Lung microvascular endothelial cell (primary cell): ENCODE data around the gene NAV3. TPM values are rescaled to one million over a fixed set of nuclear protein-coding genes. Genes with fewer than 3 reads are reported as not detected.
"Not testable (repeated sequence)": the region's sequence is repeated elsewhere in the genome, so short reads cannot be mapped to it uniquely, and the experiment has no call there.

Source experiments
- DNase-seq, 2 donors: peaks; one replicate each; pipeline versions ENCODE4 v3.0.0 to v3.0.0-alpha.2; 2010; ENCODE audit warnings: low read depth in 2 of 2
- total RNA-seq: library from RNA; depleted of rRNA; stranded (reverse); fragments of >200 nt; gene quantifications from 2 replicates; pipeline ENCODE4 v1.2.1, GENCODE V29; 2014

NAV3 gene
- total RNA-seq, 1 donor from 2014 or later: 1.2 TPM

DNA sequence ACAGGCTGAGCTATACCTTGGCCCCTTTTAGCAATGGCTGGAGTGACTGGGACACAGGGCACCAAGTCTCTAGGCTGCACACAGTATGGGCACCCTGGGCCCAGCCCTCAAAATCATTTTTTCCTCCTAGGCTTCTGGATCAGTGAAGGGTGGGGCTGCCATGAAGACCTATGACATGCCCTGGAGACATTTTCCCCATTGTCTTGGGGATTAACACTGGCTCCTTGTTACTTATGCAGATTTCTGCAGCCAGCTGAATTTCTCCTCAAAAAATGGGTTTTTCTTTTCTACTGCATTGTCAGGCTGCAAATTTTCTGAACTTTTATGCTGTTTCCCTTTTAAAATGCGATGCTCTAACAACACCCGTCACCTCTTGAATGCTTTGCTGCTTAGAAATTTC is 272.1 kb downstream of the NAV3 start:
- DNase-seq: not testable (repeated sequence)

DNA sequence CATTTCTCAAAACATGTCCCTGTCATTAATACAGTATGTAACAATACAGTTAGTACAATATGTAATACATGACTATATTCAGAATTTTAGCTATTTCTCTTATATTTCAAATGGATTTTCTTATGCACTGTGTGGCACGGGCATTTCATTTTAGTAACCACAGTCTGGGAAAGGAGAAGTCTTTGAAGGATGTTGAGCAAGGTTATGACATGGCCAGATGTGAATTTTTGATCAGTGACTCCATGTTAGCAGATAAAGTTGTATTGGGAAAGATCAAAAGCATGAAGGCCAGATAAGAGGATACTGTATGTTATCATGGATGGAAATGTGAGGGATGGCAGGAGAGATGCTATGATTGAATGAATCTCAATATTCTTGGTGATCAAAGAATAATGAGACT is 285.2 kb downstream of the NAV3 start:
- no peak for DNase-seq

DNA sequence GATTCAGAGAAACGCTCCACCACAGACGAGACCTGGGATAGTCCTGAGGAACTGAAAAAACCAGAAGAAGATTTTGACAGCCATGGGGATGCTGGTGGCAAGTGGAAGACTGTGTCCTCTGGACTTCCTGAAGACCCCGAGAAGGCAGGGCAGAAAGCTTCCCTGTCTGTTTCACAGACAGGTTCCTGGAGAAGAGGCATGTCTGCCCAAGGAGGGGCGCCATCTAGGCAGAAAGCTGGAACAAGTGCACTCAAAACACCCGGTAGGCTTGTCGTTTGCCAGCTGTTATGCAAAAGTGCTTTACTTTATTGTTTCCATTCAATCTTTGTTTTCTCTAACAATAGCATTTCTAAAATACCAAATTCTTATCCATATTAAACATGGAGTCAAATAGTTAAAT is 287.3 kb downstream of the NAV3 start:
- peak in 1 of 2 donors; percentile 10 for DNase-seq

DNA sequence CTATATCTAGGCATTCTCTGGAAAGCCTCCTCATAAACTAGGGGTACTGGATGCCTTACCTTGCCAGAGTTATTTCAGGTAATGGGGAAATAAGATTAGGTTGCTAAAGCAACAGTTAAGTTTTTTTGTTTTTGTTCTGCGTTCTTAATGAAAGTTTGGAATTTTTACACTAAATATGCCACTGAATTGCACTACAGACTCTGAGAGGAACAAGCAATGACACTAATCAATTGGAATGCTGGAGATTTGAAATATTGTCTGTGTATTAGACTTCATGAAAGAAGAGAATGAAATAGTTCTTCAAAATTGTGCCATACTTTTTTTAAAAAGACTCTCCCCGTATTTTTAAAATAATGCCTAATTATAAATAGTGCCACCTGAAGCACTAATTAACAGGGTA is 287.8 kb downstream of the NAV3 start:
- DNase-seq: no peak

DNA sequence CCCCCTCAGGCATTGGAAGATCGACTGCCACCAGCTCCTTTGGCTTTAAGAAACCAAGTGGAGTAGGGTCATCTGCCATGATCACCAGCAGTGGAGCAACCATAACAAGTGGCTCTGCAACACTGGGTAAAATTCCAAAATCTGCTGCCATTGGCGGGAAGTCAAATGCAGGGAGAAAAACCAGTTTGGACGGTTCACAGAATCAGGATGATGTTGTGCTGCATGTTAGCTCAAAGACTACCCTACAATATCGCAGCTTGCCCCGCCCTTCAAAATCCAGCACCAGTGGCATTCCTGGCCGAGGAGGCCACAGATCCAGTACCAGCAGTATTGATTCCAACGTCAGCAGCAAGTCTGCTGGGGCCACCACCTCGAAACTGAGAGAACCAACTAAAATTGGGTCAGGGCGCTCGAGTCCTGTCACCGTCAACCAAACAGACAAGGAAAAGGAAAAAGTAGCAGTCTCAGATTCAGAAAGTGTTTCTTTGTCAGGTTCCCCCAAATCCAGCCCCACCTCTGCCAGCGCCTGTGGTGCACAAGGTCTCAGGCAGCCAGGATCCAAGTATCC is 288.7 kb downstream of the NAV3 start:
- DNase-seq: no peak

DNA sequence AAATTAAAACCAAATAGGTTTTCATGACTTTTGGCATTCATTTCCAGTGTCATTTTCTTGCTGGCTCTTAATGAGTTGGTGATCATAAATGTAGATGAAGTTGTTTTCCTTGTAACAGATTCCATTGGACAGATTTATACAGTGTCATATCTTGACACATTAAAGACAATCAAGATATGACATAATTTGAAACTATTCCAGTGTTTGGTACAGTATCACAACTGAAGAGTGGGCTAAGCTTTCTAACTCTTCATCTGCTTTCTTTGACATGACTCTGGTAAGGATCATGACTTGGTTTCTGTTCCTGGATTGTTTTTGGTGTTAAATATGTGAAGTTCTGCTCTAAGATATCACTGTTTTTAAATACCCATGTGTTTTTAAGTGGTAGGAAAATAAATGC is 289.6 kb downstream of the NAV3 start:
- no peak for DNase-seq

DNA sequence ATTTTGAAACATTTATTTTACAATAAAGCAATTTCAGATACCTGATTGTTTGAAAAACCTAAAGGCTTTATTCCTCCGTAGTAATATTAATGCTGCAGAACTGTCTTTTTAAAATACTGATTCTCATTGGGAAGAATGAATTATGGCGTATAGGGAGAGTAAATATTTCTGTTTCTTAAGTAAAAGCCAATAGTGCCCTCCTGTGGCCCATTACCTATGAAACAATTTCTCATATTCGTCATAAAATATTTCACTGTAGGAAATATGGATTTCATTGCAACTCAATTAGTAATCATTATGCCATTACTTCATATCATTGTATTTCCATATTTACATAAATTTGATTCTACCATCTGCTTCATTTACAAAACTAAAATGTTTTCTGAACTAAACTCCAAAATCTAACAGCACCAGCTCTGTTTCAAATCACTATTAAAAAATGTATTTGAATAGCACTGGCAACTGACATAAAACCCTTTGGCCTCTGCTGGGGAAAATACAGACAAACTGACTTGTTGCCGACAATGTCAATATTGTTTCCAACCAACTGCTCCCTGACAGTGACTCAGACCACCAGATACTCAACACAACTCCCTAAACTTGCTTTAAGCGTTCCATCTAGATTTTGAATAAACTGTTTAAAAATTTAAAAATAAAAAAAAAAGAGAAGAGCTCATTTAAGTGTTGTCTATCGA is 290.3 kb downstream of the NAV3 start:
- DNase-seq: peak; percentile 70 to 77

DNA sequence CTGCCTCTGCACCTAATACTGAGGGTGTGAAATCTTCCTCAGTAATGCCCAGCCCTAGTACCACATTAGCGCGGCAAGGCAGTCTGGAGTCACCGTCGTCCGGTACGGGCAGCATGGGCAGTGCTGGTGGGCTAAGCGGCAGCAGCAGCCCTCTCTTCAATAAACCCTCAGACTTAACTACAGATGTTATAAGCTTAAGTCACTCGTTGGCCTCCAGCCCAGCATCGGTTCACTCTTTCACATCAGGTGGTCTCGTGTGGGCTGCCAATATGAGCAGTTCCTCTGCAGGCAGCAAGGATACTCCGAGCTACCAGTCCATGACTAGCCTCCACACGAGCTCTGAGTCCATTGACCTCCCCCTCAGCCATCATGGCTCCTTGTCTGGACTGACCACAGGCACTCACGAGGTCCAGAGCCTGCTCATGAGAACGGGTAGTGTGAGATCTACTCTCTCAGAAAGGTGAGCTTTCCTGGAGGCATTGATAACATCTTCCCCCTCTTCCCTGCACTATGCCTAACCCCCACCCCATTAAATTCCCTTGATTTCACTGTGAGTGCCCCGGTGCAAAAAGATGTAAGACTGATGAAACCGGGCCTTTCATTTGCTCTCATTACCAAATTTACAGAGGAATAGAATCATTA is 291.4 kb downstream of the NAV3 start:
- no peak for DNase-seq

DNA sequence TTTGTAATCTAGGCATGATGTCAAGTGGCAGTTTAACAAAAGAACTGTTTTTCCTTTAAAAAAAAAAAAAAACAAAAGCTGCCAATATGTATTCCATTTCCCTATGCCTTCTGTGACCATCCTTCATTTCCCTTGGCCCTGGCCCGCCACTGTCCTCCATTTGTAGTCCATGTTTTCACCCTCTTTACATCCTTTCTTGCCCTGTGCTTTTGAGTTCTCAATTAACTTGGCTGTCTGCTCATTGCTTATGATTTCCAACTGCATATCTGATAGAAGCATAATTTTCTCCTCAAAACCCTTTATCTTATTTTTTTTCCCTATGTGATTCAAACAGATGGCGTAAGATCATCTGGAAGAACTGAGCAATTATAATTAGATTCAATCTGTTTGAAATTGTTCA is 297.5 kb downstream of the NAV3 start:
- no peak for DNase-seq

DNA sequence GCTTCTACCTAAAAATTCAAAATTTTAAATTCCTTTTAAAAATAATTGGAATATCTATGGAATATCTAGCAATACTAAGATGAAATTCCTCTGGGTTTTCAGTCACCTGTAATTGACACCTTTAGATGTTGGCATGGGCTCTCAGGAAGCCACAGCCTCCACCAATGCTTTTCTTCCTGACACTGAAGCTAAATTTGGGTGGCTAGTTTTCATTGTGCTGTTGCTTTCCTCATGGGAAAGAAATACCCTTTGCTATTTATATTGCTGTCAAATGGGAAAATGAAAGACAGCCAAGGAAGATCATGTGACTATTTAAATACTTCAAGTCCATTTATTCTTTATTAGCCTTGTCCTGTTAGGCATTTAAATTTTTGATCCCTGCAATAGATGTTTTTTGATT is 313.0 kb downstream of the NAV3 start:
- no peak for DNase-seq

DNA sequence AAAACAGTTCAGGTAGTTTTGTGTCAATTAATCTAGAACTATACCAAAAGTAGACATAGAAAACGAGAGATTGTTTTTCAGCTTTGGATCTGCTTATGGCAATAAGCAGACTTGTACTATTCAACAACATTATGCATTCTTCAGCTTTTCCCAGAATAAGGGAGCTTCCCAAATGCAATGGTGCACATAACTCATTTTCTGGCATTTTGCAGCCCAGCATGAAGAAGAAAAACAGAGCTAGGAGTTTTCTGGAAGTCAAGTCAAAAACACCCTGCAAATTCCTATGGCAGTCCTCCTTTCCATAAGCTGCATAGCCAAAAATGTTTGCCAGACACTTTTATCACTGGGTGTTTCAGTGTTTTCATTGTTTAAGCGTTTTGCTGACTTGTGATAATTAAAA is 314.7 kb downstream of the NAV3 start:
- no peak for DNase-seq

DNA sequence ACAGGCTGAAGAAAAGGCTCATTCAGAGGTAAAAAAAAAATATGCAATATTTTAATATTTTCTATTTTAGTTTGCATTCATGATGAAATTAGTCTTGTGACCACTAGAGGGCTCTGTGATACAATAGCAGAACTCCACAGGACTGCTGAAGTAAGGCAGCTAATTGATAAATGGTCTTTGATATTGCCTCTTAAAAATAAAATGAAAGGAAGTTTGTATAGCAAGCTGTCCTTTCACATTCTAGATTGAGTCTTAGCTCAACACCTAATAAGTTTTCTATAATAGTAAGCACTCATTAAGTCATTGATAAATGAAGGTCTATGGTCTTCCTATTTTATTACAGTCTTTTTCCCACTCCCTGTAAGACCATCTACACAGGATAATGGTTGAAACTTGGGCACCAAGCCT is 315.7 kb downstream of the NAV3 start:
- DNase-seq: peak; percentile 64 to 70

DNA sequence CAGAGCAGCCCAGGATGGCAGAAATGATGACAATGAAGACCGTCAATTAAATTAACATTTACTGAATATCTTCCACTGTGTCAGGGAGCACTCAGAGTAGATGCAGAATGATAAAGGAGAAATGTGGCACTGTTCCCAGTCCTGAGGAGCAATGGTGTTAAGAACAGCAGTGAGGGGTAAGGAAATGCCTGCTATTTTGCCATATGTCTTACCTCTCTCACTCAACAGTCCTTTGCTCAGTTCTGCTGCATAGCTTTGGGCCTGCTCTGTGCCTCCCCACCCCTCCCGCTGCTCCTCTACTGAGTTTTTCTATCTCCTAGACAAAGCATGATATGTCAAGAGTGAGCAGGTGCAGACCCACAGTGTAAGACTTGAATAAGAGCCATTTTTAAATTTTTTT is 318.8 kb downstream of the NAV3 start:
- DNase-seq: no peak

DNA sequence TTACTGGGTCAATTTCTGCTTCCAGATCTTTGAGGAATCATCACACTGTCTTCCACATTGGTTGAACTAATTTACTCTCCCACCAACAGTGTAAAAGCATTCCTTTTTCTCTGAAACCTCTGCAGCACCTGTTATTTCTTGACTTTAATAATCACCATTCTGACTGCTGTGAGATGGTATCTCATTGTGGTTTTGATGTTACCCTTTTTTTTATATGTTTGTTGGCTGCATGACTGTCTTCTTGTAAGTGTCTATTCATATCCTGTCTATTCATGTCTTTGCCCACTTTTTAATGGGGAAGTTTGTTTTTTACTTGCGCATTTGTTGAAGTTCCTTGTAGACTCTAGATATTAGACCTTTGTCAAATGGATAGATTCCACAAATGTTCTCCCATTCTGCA is 324.9 kb downstream of the NAV3 start:
- DNase-seq: no peak

DNA sequence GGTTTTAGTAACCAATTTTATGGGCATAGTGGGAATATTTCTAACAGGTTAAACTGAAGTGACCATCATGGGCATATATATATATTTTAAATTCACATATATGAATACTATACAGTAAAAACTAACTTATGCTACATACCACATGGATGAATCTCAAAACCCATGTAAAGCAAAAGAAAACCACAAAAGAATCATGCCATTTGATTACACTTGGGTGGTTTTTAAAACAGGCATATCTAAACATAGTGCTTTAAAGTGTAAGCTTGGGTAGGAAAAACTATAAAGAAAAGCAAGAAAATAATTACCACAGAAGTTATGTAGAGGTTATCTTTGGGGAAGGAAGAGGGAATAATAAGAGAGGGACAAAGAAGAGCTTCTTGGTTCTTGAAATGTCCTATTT is 326.1 kb downstream of the NAV3 start:
- no peak for DNase-seq

DNA sequence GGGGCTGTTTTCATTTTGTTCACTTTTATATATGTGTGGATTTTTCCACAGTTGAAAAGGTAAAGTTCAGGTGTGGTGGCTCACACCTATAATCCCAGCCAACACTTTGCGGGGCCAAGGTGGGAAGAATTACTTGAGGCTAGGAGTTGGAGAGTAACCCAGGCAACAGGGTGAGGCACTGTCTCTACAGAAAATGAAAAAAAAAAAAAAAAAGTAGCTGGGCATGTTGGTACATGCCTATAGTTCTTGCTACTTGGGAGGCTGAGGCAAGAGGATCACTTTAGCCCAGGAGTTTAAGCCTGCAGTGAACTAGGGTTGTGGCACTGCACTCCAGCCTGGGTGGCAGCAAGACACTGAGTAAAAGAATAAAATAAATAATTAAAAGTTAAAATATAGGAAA is 326.5 kb downstream of the NAV3 start:
- DNase-seq: no peak

DNA sequence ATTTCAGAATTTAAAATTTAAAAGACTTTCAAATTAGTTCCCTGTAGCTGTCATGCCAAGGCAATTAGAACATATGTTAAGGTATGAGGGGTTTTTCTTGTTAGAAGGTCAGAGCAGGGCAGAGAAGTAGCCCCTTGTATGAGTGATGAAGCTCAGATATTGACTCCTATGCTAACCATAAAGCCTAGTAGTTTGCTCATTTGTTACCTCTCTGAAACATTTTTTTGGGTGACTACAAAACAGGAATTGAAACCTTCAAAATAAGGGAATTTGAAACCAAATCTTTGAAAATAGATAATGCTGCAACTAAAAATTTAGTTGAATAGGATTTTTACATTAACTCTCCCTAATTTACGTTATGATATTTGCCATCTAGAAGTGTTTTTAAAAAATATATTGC is 333.5 kb downstream of the NAV3 start:
- no peak for DNase-seq

DNA sequence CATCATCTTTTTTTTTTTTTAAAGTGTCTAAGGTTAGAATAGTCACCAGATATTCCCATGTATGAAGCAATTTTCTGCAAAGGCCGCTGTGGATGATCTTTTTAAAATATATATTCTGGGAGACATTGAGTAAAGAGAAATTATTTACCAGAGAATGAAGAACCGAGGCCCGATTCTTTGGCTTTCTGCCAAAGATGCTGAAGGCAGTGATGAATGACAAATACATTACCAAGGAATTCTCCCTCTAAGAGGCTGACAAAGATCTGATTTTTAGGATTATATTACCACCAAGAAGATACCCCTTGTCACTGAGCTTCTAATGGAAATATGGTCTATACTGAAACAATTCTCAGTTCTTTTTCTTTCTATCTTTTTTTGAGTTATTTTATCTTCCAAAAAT is 336.8 kb downstream of the NAV3 start:
- DNase-seq: peak in 1 of 2 donors; percentile 22

DNA sequence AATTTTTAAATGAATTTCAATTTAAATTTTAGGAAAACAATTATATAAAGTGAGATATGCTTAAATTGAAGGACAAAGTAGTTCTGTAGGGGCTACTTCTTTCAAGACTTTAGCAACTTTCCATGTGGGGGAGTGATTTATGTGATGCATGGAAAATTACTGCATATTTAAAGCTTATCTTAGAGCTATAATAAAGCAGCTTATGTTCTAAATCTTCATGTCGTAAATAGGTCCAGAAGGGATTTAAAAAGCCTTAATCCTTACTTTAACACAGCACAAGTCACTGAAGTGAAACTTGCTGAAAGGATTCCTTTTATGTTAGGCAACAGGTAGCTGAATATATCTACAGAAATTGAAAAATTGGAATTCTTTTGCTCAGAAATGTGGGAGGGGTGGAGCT is 340.4 kb downstream of the NAV3 start:
- no peak for DNase-seq

DNA sequence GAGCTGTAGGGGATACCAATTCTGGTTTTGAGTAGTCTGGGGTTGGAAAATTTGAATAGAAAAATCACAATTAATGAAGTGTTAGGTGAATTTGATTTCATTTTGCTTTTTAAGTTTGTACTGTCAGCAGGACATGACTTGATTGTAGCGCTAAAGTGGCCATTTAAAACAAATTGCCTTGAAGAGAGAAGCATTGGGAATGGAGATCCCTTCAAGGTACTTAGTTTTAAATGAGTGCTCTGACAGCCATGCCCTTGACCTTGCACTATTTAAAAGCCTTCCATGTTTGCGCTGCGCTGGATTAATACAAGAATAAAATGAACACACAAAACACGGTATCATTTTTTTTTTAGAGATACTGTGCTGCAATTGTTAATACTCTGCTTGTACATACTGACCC is 345.9 kb downstream of the NAV3 start:
- DNase-seq: no peak

DNA sequence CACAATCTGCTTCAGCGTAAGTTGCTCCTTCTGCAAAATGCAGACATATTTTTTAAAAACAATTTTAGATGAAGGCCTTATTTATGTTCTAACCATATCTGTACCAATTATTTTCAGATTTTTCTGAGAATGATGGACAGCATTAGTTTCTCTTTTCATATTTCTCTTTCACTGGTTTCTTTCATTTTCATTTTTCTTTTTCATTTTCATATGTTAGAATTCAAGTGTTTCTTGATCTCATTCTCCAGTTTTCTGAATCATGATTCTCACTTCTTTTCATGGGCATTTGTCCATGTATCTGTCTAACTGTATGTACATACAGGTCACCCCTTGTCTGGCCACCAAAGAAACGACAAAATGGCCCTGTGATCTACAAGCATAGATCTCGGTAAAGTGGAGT is 346.6 kb downstream of the NAV3 start:
- DNase-seq: no peak

DNA sequence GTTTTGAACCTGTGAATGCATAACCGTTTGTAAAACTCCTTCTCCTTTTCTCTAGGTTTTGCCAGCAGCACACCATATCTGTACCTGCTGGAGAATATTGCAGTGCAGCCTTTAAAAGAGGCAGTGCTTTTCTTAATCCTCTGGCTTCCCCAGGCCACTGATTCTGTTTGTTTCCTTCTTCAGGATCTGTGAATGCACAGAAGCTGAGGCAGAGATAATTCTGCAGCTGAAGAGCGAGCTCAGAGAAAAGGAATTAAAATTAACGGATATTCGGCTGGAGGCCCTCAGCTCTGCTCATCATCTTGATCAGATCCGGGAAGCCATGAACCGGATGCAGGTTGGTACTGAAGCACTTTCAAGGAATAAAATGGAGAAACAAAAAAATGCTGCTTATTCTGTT is 348.7 kb downstream of the NAV3 start:
- DNase-seq: no peak

DNA sequence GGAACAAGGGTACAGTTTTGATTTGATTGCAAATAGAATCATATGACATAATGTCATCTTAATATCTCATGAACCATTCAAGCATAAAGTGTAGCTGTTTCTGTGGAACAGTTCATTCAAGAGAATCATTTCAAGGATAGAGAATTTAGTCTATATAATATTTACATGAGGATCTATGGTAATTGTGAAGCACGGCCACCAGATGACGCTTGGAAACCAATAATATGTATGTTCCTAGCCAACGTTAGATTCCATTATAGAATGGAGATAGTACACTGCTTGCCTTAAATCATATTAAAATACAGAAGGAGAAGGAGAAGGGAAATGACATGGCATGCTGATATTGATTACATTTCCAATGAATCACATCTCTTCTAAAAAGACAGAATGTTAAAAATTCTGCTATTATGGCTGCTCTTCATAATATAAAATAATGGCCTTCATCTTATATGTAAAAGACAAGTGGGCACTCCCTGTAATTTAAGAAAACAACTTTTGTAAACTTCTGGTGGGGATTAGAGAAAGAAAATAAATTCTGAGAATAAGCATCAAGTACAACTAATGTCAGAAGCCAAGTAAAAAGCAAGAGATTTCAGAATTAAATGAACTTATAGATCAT is 351.0 kb downstream of the NAV3 start:
- peak; percentile 44 to 47 for DNase-seq
